B cell (primary cell): Measurements from ENCODE around the gene CLCNKB. TPM values are rescaled to one million over a fixed set of nuclear protein-coding genes. Genes with fewer than 3 reads are reported as not detected.
A peak's percentile ranks its signal among the peaks of the same experiment; 100 is the strongest.
"Not testable (repeated sequence)": the region's sequence is repeated elsewhere in the genome, so short reads cannot be mapped to it uniquely, and the experiment has no call there.

Experiments
- ATAC-seq: fragments of 200-7000 bp; cut with Tn5 transposase; one replicate; pipeline ENCODE4 v1.10.0; 2021; ENCODE audit warnings: low read depth, mild to moderate bottlenecking, moderate number of reproducible peaks, moderate library complexity
- CTCF ChIA-PET: fragments of 350-600 bp; sonication (Branson Sonifier 250); formaldehyde crosslinking; loops from one replicate; lab custom pipeline; 2021; ENCODE audit warnings: antibody characterized with exemption, inconsistent platforms; lab: Charles Lee
- POLR2A ChIA-PET: fragments of 350-600 bp; sonication (Branson Sonifier 250); formaldehyde crosslinking; loops from one replicate; lab custom pipeline; 2021; ENCODE audit warnings: antibody characterized with exemption; lab: Charles Lee
- DNase-seq: peaks from one replicate; pipeline ENCODE4 v3.0.0; 2013
- H2AFZ ChIP-seq: 2 replicates; pipeline ENCODE4 v1.6.1; 2012; ENCODE audit warnings: mild to moderate bottlenecking, low read depth, low read length; ENCODE audit not compliant: insufficient read depth, poor library complexity, severe bottlenecking
- H3K27ac ChIP-seq, 2 donors: 1 replicate in 1 of 2; 2 replicates in 1 of 2; pipeline ENCODE4 v1.5.1; 2012 to 2013; ENCODE audit warnings: low read length in 2 of 2, mild to moderate bottlenecking in 2 of 2, moderate library complexity in 1 of 2
- H3K27me3 ChIP-seq, 4 experiments: fragments of 200-600 bp in 1 of 4; sonication (generic) in 1 of 4; replicated peaks in 1 of 4; 1 replicate in 2 of 4; 2 replicates in 2 of 4; pipeline versions ENCODE4 v1.6.1 to v1.7.0; 2013 to 2016; ENCODE audit warnings: low read length in 3 of 4, mild to moderate bottlenecking in 2 of 4, mixed read lengths in 1 of 4, moderate library complexity in 1 of 4; ENCODE audit not compliant: insufficient read depth in 4 of 4, control insufficient read depth in 3 of 4; ENCODE audit errors: control extremely low read depth in 1 of 4
- H3K36me3 ChIP-seq, 2 experiments: replicated peaks in 1 of 2; 1 replicate in 1 of 2; 2 replicates in 1 of 2; pipeline versions ENCODE4 v1.6.1 to v1.7.1; 2013; ENCODE audit warnings: low read length in 1 of 2; ENCODE audit not compliant: insufficient read depth in 2 of 2, control insufficient read depth in 1 of 2; ENCODE audit errors: control extremely low read depth in 1 of 2, extremely low read depth in 1 of 2
- H3K4me1 ChIP-seq, 2 donors: fragments of 200-600 bp in 1 of 2; sonication (generic) in 1 of 2; 1 replicate in 1 of 2; 2 replicates in 1 of 2; pipeline versions ENCODE4 v1.5.1 to v1.6.1; 2013 to 2017; ENCODE audit warnings: low read length in 2 of 2; ENCODE audit not compliant: control insufficient read depth in 2 of 2, insufficient read depth in 2 of 2
- H3K4me2 ChIP-seq: replicated peaks from 2 replicates; pipeline ENCODE3; 2012; ENCODE audit warnings: mild to moderate bottlenecking, low read depth, low read length; ENCODE audit not compliant: poor library complexity, severe bottlenecking
- H3K4me3 ChIP-seq, 5 experiments: fragments of 200-600 bp in 1 of 5; sonication (generic) in 1 of 5; 1 replicate in 3 of 5; 2 replicates in 2 of 5; pipeline versions ENCODE4 v1.5.1 to v1.7.0; 2011 to 2016; ENCODE audit warnings: low read length in 4 of 5, mild to moderate bottlenecking in 4 of 5, low read depth in 2 of 5, control low read depth in 1 of 5, moderate library complexity in 1 of 5; ENCODE audit not compliant: insufficient read depth in 1 of 5; ENCODE audit errors: control extremely low read depth in 1 of 5, extremely low read depth in 1 of 5
- H3K79me2 ChIP-seq: fragments of 200-600 bp; sonication (generic); one replicate; pipeline ENCODE4 v1.6.0; 2016; ENCODE audit warnings: low read length; ENCODE audit not compliant: control insufficient read depth, insufficient read depth
- H3K9ac ChIP-seq: fragments of 200-600 bp; sonication (generic); 2 replicates; pipeline ENCODE4 v1.6.1; 2017; ENCODE audit warnings: mild to moderate bottlenecking, low read length, moderate library complexity
- H3K9me3 ChIP-seq, 3 donors: one replicate each; pipeline versions ENCODE4 v1.6.1 to v1.7.1; 2013; ENCODE audit warnings: low read length in 2 of 3; ENCODE audit not compliant: control insufficient read depth in 2 of 3, insufficient read depth in 1 of 3; ENCODE audit errors: control extremely low read depth in 1 of 3
- H4K20me1 ChIP-seq: 2 replicates; pipeline ENCODE4 v1.6.0; 2012; ENCODE audit warnings: mild to moderate bottlenecking, low read length; ENCODE audit not compliant: insufficient read depth, control insufficient read depth, poor library complexity, severe bottlenecking
- H3K27ac Mint-ChIP-seq: one replicate; pipeline ENCODE4 v1.8.0; 2021; ENCODE audit warnings: mixed read lengths
- H3K27me3 Mint-ChIP-seq: one replicate; pipeline ENCODE4 v1.8.0; 2021; ENCODE audit warnings: mixed read lengths
- H3K4me1 Mint-ChIP-seq: one replicate; pipeline ENCODE4 v1.8.0; 2021; ENCODE audit warnings: mixed read lengths
- H3K4me3 Mint-ChIP-seq: one replicate; pipeline ENCODE4 v1.8.0; 2021; ENCODE audit warnings: mixed read lengths
- H3K9me3 Mint-ChIP-seq: one replicate; pipeline ENCODE4 v1.8.0; 2022; ENCODE audit warnings: mixed read lengths; ENCODE audit not compliant: insufficient read depth
- EZH2 ChIP-seq: IDR thresholded peaks from 2 replicates; pipeline ENCODE4 v1.6.1; 2012; ENCODE audit warnings: borderline replicate concordance, low read depth, mild to moderate bottlenecking, moderate library complexity, low read length; ENCODE audit not compliant: insufficient read depth, poor library complexity, severe bottlenecking
- WGBS: methylation state at CpG from one replicate; pipeline ENCODE4 v1.1.5; 2013; ENCODE audit warnings: missing lambda C conversion rate; ENCODE audit not compliant: insufficient coverage; 5-methylcytosine and 5-hydroxymethylcytosine counted together
- intact Hi-C: fragments of 100-400 bp; cut with micrococcal nuclease; formaldehyde crosslinking; loops from one replicate; pipeline ENCODE4 v1.10.0; 2022
- polyA plus RNA-seq: library from polyadenylated mRNA; depleted of rRNA; stranded (reverse); fragments of >200 nt; gene quantifications from 2 replicates; pipeline ENCODE4 v1.2.3, GENCODE V29; 2012
- total RNA-seq, 2 donors: library from RNA; stranded (reverse); fragments of 120-200 nt in 1 of 2; gene quantifications; 1 replicate in 1 of 2; 2 replicates in 1 of 2; pipeline versions ENCODE4 v1.2.3 to v1.2.4, GENCODE V29; 2013 to 2022
- TF ChIP-seq, protein P1 (sequence below): fragments of 200-600 bp; IDR thresholded peaks from one replicate; pipeline ENCODE4 v1.8.0; 2022; ENCODE audit warnings: antibody characterized with exemption, mild to moderate bottlenecking

The CLCNKB gene
- total and polyA plus RNA-seq, 2 donors (not counting 1 experiment from before 2014, with no cell fraction given), result not detected

DNA sequence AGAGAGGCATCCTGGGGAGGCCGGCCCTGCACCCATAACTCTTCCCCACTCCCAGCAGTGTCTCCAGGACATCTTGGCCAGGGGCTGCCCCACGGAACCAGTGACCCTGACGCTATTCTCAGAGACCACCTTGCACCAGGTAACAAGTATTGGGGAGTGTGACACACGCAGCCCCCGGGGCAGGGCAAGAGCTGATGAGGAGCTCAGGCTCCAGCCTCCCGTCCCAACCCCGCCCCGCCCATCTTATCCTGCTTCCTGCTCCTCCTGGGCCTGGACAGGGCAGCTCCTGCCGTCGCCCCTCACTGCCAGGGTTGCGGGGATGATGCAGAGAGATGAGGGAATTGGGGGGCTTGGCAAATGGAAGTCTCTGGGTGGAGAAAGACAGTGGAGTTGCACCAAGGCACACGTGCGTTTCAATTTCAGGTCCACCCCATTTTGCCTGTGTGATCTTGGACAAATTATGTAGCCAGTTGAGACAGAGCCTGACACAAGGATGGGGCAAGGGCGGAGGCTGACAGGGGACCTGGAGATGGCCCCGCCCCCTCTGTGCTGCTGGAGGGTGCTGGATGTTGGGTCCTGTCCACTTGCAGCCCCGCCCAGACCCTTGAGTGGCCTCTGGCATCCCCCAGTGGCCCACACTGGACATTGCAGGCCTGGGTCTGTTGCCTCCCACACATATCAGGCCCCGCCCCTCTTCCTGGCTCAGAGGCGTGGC is 11.0 kb upstream of the CLCNKB start:
- Histone ChIP-seq H4K20me1 (no peaks in the 10 kb centered on the region), H3K36me3 (no peaks in the 10 kb centered on the region), H3K9ac (no peak overlapping the region), H3K4me2 (no peak overlapping the region), H3K4me3 (no peak overlapping the region), H3K9me3 (no peaks in the 10 kb centered on the region), H2AFZ (no peak overlapping the region), H3K79me2 (no peaks in the 10 kb centered on the region), H3K27me3 (peaks cover 0 to 21% (median 5%) of the 10 kb centered on the region in 4 experiments), H3K4me1 (no peaks in the 10 kb centered on the region), H3K27ac (no peak overlapping the region)
- H3K9me3 Mint-ChIP-seq, result no peaks in the 10 kb centered on the region
- H3K4me3 Mint-ChIP-seq, result no peak overlapping the region
- ChIA-PET CTCF (interaction anchor here (1.6 to 2.1 kb wide), 2 partner anchors 23 to 25 kb away, joined by 4 to 6 read pairs; no protein-coding TSS in a partner anchor), POLR2A (no interaction called here)
- DNase-seq (peak; percentile 72), ATAC-seq (peak; percentile 97)
- peaks cover 38% of the 10 kb centered on the region for H3K27me3 Mint-ChIP-seq
- H3K27ac Mint-ChIP-seq, result no peak overlapping the region
- intact Hi-C loops, result loop anchor here (1.0 kb wide), 2 partner anchors 23 to 229 kb away; no protein-coding TSS in a partner anchor
- 69% methylated on average over 16 of the region's 18 CpGs for WGBS
- TF ChIP-seq EZH2, result no peak
- TF ChIP-seq, protein P1, sequence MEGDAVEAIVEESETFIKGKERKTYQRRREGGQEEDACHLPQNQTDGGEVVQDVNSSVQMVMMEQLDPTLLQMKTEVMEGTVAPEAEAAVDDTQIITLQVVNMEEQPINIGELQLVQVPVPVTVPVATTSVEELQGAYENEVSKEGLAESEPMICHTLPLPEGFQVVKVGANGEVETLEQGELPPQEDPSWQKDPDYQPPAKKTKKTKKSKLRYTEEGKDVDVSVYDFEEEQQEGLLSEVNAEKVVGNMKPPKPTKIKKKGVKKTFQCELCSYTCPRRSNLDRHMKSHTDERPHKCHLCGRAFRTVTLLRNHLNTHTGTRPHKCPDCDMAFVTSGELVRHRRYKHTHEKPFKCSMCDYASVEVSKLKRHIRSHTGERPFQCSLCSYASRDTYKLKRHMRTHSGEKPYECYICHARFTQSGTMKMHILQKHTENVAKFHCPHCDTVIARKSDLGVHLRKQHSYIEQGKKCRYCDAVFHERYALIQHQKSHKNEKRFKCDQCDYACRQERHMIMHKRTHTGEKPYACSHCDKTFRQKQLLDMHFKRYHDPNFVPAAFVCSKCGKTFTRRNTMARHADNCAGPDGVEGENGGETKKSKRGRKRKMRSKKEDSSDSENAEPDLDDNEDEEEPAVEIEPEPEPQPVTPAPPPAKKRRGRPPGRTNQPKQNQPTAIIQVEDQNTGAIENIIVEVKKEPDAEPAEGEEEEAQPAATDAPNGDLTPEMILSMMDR, result peak; percentile 71
- H3K4me1 Mint-ChIP-seq, result peaks cover 5% of the 10 kb centered on the region

GRCh38 chr1:16033103-16033632 is 10.4 kb upstream of the CLCNKB start:
- H3K79me2 ChIP-seq, ATAC-seq, H3K36me3 ChIP-seq, H3K9me3 ChIP-seq, H4K20me1 ChIP-seq, H3K4me3 Mint-ChIP-seq, H2AFZ ChIP-seq, H3K9ac ChIP-seq, H3K27ac Mint-ChIP-seq, H3K4me1 ChIP-seq, DNase-seq, H3K4me2 ChIP-seq, H3K27ac ChIP-seq, H3K4me3 ChIP-seq, H3K9me3 Mint-ChIP-seq, H3K4me1 Mint-ChIP-seq, POLR2A ChIA-PET: not testable (repeated sequence)
- intact Hi-C loops, result loop anchor here (1.0 kb wide), 2 partner anchors 24 to 230 kb away; no protein-coding TSS in a partner anchor
- peaks cover 38% of the 10 kb centered on the region for H3K27me3 Mint-ChIP-seq
- CTCF ChIA-PET, result interaction anchor here (0.6 to 1.6 kb wide), 5 partner anchors 23 to 218 kb away, joined by 3 to 5 read pairs (median 4); no protein-coding TSS in a partner anchor
- peaks cover 0 to 19% (median 3%) of the 10 kb centered on the region in 4 experiments for H3K27me3 ChIP-seq
- 72% methylated on average over 6 of the region's 7 CpGs for WGBS

DNA sequence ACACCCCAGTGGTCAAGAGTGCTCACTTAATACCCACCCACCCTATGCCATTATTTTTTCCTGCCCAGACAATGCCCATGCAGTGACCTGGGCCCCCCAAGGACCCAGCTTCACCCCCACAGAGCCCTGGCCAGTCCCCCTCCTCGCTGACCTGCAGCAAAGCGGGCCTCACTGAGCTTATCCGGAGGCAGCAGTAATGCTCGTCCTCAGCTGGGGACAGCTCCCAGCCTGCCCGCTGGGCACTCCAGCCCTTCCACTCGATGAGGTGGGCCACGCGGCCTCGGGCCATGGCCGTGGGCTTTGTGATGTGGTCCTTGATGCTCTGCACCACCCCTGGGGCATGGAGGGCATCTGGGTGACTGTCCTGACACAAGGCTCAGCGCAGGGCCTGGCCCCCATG is 7.1 kb upstream of the CLCNKB start:
- intact Hi-C loops, H3K36me3 ChIP-seq, H3K27ac ChIP-seq, H3K79me2 ChIP-seq, POLR2A ChIA-PET, H3K27me3 ChIP-seq, H3K9me3 ChIP-seq, H4K20me1 ChIP-seq, DNase-seq, H3K4me2 ChIP-seq, H3K9ac ChIP-seq, H3K4me1 ChIP-seq, H3K4me3 ChIP-seq, H3K9me3 Mint-ChIP-seq, H3K4me1 Mint-ChIP-seq, ATAC-seq, H2AFZ ChIP-seq, H3K4me3 Mint-ChIP-seq, H3K27ac Mint-ChIP-seq: not testable (repeated sequence)
- peaks cover 26% of the 10 kb centered on the region for H3K27me3 Mint-ChIP-seq
- 89% methylated on average over 5 of the region's 11 CpGs for WGBS
- CTCF ChIA-PET, result interaction anchor here (0.6 to 0.9 kb wide), 3 partner anchors 26 to 245 kb away, joined by 3 read pairs; no protein-coding TSS in a partner anchor
